H1 (cell line): ENCODE results near the gene MIF4GD. TPM values are rescaled to one million over a fixed set of nuclear protein-coding genes. Genes with fewer than 3 reads are reported as not detected.

Source experiments
- CTCF ChIA-PET: fragments of 300-600 bp; sonication (Branson Sonifier 250); formaldehyde crosslinking; loops from one replicate; lab custom pipeline; 2021; ENCODE audit not compliant: partially characterized antibody; lab: Charles Lee
- POLR2A ChIA-PET: fragments of 300-600 bp; sonication (Branson Sonifier 250); formaldehyde crosslinking; loops from one replicate; lab custom pipeline; 2021; ENCODE audit warnings: inconsistent platforms; ENCODE audit not compliant: partially characterized antibody; lab: Charles Lee
- DNase-seq, 2 experiments: peaks; one replicate each; pipeline versions ENCODE4 v3.0.0 to v3.0.0-alpha.2; 2010 to 2022; ENCODE audit warnings: low spot score in 2 of 2, low read depth in 1 of 2, mixed read lengths in 1 of 2
- FAIRE-seq: peaks from 2 replicates; lab custom pipeline; 2011; peaks lifted over from hg19 to GRCh38; lab: Jason Lieb, UNC
- H2AFZ ChIP-seq: 2 replicates; pipeline ENCODE4 v1.8.1; 2012; ENCODE audit warnings: low read length, inconsistent platforms
- H2AK5ac ChIP-seq: 2 replicates; pipeline ENCODE4 v1.6.1; 2013; ENCODE audit warnings: low read depth, low read length
- H2BK120ac ChIP-seq: replicated peaks from 2 replicates; pipeline ENCODE3; 2013; ENCODE audit warnings: low read depth, low read length, inconsistent platforms
- H2BK12ac ChIP-seq: 2 replicates; pipeline ENCODE4 v1.6.1; 2013; ENCODE audit warnings: low read depth, low read length
- H2BK15ac ChIP-seq: 2 replicates; pipeline ENCODE4 v1.6.1; 2013; ENCODE audit warnings: low read length
- H2BK20ac ChIP-seq: 2 replicates; pipeline ENCODE4 v1.6.1; 2013; ENCODE audit warnings: low read length
- H2BK5ac ChIP-seq: 2 replicates; pipeline ENCODE4 v1.6.1; 2013; ENCODE audit warnings: low read depth, low read length
- H3K14ac ChIP-seq: 2 replicates; pipeline ENCODE4 v1.6.1; 2013; ENCODE audit warnings: inconsistent platforms; ENCODE audit not compliant: insufficient read length
- H3K18ac ChIP-seq: 2 replicates; pipeline ENCODE4 v1.6.1; 2013; ENCODE audit warnings: low read length; ENCODE audit errors: extremely low read depth
- H3K23ac ChIP-seq: 2 replicates; pipeline ENCODE4 v1.6.1; 2013; ENCODE audit warnings: inconsistent platforms; ENCODE audit not compliant: insufficient read length
- H3K23me2 ChIP-seq: 2 replicates; pipeline ENCODE4 v1.6.1; 2013; ENCODE audit warnings: low read depth, low read length
- H3K27ac ChIP-seq: 2 replicates; pipeline ENCODE4 v1.6.1; 2011; ENCODE audit warnings: low read depth, low read length, inconsistent platforms
- H3K27me3 ChIP-seq, 4 experiments: replicated peaks in 1 of 4; 1 replicate in 1 of 4; 2 replicates in 3 of 4; pipeline versions ENCODE4 v1.6.1 to v1.8.1; 2011 to 2013; ENCODE audit warnings: low read length in 3 of 4, mild to moderate bottlenecking in 3 of 4, inconsistent platforms in 2 of 4, mixed read lengths in 2 of 4, moderate library complexity in 1 of 4; ENCODE audit not compliant: control insufficient read depth in 3 of 4, insufficient read depth in 3 of 4; ENCODE audit errors: extremely low read depth in 1 of 4
- H3K36me3 ChIP-seq, 4 experiments: 2 replicates each; pipeline versions ENCODE4 v1.6.1 to v1.8.1; 2011 to 2013; ENCODE audit warnings: mild to moderate bottlenecking in 4 of 4, low read length in 3 of 4, moderate library complexity in 2 of 4, control low read depth in 1 of 4, inconsistent platforms in 1 of 4; ENCODE audit not compliant: insufficient read depth in 4 of 4, control insufficient read depth in 2 of 4
- H3K4ac ChIP-seq: replicated peaks from 2 replicates; pipeline ENCODE3; 2013; ENCODE audit warnings: low read length, low read depth, mixed read lengths, inconsistent platforms; ENCODE audit not compliant: insufficient read length
- H3K4me1 ChIP-seq, 4 experiments: replicated peaks in 1 of 4; 1 replicate in 1 of 4; 2 replicates in 3 of 4; pipeline versions ENCODE4 v1.6.1 to v1.8.1; 2011 to 2013; ENCODE audit warnings: low read length in 3 of 4, inconsistent platforms in 2 of 4, mixed read lengths in 1 of 4; ENCODE audit not compliant: insufficient read depth in 4 of 4, control insufficient read depth in 3 of 4
- H3K4me2 ChIP-seq, 2 experiments: 2 replicates each; pipeline versions ENCODE4 v1.6.1 to v1.8.1; 2011 to 2013; ENCODE audit warnings: low read depth in 2 of 2, low read length in 2 of 2, control low read depth in 1 of 2, inconsistent platforms in 1 of 2, mild to moderate bottlenecking in 1 of 2; ENCODE audit not compliant: insufficient read depth in 1 of 2
- H3K4me3 ChIP-seq, 4 experiments: fragments of 200-600, 300-600 bp in 1 of 4; sonication (generic), shearing (Covaris generic), sonication (Bioruptor Twin) in 1 of 4; 2 replicates each; pipeline versions ENCODE4 v1.5.1 to v1.8.1; 2011 to 2016; ENCODE audit warnings: low read length in 4 of 4, low read depth in 3 of 4, control low read depth in 2 of 4, inconsistent platforms in 2 of 4, mild to moderate bottlenecking in 2 of 4, mixed read lengths in 1 of 4, moderate library complexity in 1 of 4; ENCODE audit not compliant: insufficient read depth in 2 of 4; ENCODE audit errors: extremely low read depth in 1 of 4
- H3K56ac ChIP-seq: replicated peaks from 2 replicates; pipeline ENCODE3; 2013; ENCODE audit warnings: low read depth, mild to moderate bottlenecking, mixed read lengths, low read length, inconsistent platforms; ENCODE audit not compliant: insufficient read length
- H3K79me1 ChIP-seq: 2 replicates; pipeline ENCODE4 v1.6.1; 2013; ENCODE audit warnings: low read depth, low read length, control low read depth
- H3K79me2 ChIP-seq, 2 experiments: 2 replicates each; pipeline versions ENCODE4 v1.6.1 to v1.8.1; 2012 to 2013; ENCODE audit warnings: low read length in 2 of 2, mild to moderate bottlenecking in 2 of 2, inconsistent platforms in 1 of 2; ENCODE audit not compliant: insufficient read depth in 2 of 2, control insufficient read depth in 1 of 2
- H3K9ac ChIP-seq, 4 experiments: replicated peaks in 1 of 4; 1 replicate in 1 of 4; 2 replicates in 3 of 4; pipeline versions ENCODE4 v1.6.1 to v1.8.1; 2011 to 2013; ENCODE audit warnings: low read depth in 3 of 4, low read length in 3 of 4, control low read depth in 2 of 4, mild to moderate bottlenecking in 2 of 4, moderate library complexity in 2 of 4, inconsistent platforms in 1 of 4; ENCODE audit errors: extremely low read depth in 1 of 4
- H3K9me3 ChIP-seq, 2 experiments: 2 replicates each; pipeline versions ENCODE4 v1.6.1 to v1.8.1; 2012 to 2013; ENCODE audit warnings: mild to moderate bottlenecking in 2 of 2, moderate library complexity in 2 of 2, control low read depth in 1 of 2, inconsistent platforms in 1 of 2, low read depth in 1 of 2, low read length in 1 of 2, mixed read lengths in 1 of 2; ENCODE audit not compliant: insufficient read depth in 2 of 2
- H4K20me1 ChIP-seq, 2 experiments: replicated peaks in 1 of 2; 2 replicates each; pipeline versions ENCODE3 to v1.8.1; 2011 to 2013; ENCODE audit warnings: inconsistent platforms in 2 of 2, low read length in 2 of 2, mild to moderate bottlenecking in 1 of 2; ENCODE audit not compliant: insufficient read depth in 2 of 2, control insufficient read depth in 1 of 2
- H4K5ac ChIP-seq: 2 replicates; pipeline ENCODE4 v1.6.1; 2013; ENCODE audit warnings: low read length, low read depth, mixed read lengths, inconsistent platforms; ENCODE audit not compliant: insufficient read length
- H4K8ac ChIP-seq: 2 replicates; pipeline ENCODE4 v1.8.0; 2013; ENCODE audit warnings: mild to moderate bottlenecking, moderate library complexity, low read length, inconsistent platforms; ENCODE audit not compliant: insufficient read depth; ENCODE audit errors: extremely low read depth
- H4K91ac ChIP-seq: replicated peaks from 2 replicates; pipeline ENCODE3; 2013; ENCODE audit warnings: low read length, mixed read lengths, inconsistent platforms; ENCODE audit not compliant: insufficient read length
- GABPA ChIP-seq: IDR thresholded peaks from 2 replicates; pipeline ENCODE4 v1.6.1; 2011; ENCODE audit warnings: mild to moderate bottlenecking, low read length, moderate library complexity, borderline replicate concordance; ENCODE audit not compliant: insufficient read depth
- SRF ChIP-seq: IDR thresholded peaks from 2 replicates; pipeline ENCODE4 v1.6.1; 2011; ENCODE audit warnings: mild to moderate bottlenecking, low read depth, low read length, moderate library complexity
- WGBS, 2 experiments: shearing (Covaris generic) in 1 of 2; methylation state at CpG; one replicate each; pipeline versions ENCODE4 v1.1.6 to v1.1.7; 2013 to 2015; ENCODE audit warnings: low lambda C conversion rate in 2 of 2, mixed read lengths in 2 of 2, inconsistent platforms in 1 of 2, low coverage in 1 of 2, missing lambda C conversion rate in 1 of 2; ENCODE audit not compliant: insufficient replicate concordance in 2 of 2, insufficient coverage in 1 of 2, insufficient read length in 1 of 2; ENCODE audit errors: extremely low coverage in 1 of 2, missing lambda C conversion rate in 1 of 2; 5-methylcytosine and 5-hydroxymethylcytosine counted together
- polyA plus RNA-seq, 7 experiments: library from polyadenylated mRNA; depleted of rRNA in 3 of 7; stranded (reverse) in 5 of 7; unstranded in 2 of 7; fragments of >200 nt in 5 of 7; fragments of 200-250 nt in 2 of 7; gene quantifications; 1 replicate in 5 of 7; 2 replicates in 1 of 7; 4 replicates in 1 of 7; pipeline versions ENCODE4 v1.2.1 to v1.2.3, GENCODE V29; 2011 to 2013; ENCODE audit warnings: missing spikeins in 2 of 7, mixed read lengths in 2 of 7
- total RNA-seq: library from RNA; stranded (reverse); fragmentation: NEBNext Ultra II Directional; extraction: Animal tissue kit (Norgen Biotek cat#: 25700); gene quantifications from 2 replicates; pipeline ENCODE4 v1.2.1, GENCODE V29; 2021
- TF ChIP-seq, protein P1 (sequence below), 3 experiments: IDR thresholded peaks; 1 replicate in 2 of 3; 2 replicates in 1 of 3; pipeline versions ENCODE4 v1.5.1 to v1.6.1; 2011; ENCODE audit warnings: low read length in 3 of 3, mild to moderate bottlenecking in 3 of 3, inconsistent platforms in 2 of 3, low read depth in 1 of 3, moderate library complexity in 1 of 3; ENCODE audit not compliant: insufficient read depth in 1 of 3; ENCODE audit errors: control extremely low read depth in 1 of 3

Gene MIF4GD
- total and polyA plus RNA-seq, 2 of the 8 experiments (the other 6 are each of a cell fraction or from before 2014, with no cell fraction given) = 16.1 to 51.1 TPM

- Histone ChIP-seq H4K91ac (no peak overlapping the region), H2BK5ac (no peak overlapping the region), H3K4me3 (no peak overlapping the region), H2AFZ (no peak overlapping the region), H3K56ac (no peak overlapping the region), H3K18ac (no peak overlapping the region), H3K36me3 (peaks cover 27 to 66% (median 56%) of the 10 kb centered on the region in 4 experiments), H4K5ac (no peak overlapping the region), H3K14ac (no peak overlapping the region), H3K27me3 (no peaks in the 10 kb centered on the region), H3K23me2 (no peaks in the 10 kb centered on the region), H4K8ac (no peak overlapping the region), H2BK20ac (no peak overlapping the region), H3K79me2 (no peaks in the 10 kb centered on the region), H3K79me1 (no peaks in the 10 kb centered on the region), H3K23ac (no peak overlapping the region), H3K9me3 (no peaks in the 10 kb centered on the region), H4K20me1 (peaks cover 14 to 28% of the 10 kb centered on the region in 2 experiments), H3K4me1 (peaks cover 0 to 4% (median 0%) of the 10 kb centered on the region in 4 experiments; a peak in 3 of 7 replicates), H3K4me2 (no peak overlapping the region), H2BK12ac (no peak overlapping the region), H2AK5ac (no peak overlapping the region), H2BK120ac (no peak overlapping the region), H3K27ac (no peak overlapping the region), H3K9ac (no peak overlapping the region), H2BK15ac (no peak overlapping the region), H3K4ac (no peak overlapping the region)
- DNase-seq (no peak), FAIRE-seq (no peak)
- 93% methylated on average over 15 of the region's 15 CpGs; no CpG with 5 or more reads in 1 of the 2 experiments for WGBS, 2 experiments
- ChIA-PET POLR2A (interaction anchor here (0.6 to 6.3 kb wide), 4 partner anchors 9 to 28 kb away, joined by 4 to 53 read pairs (median 10); partner anchors contain the start of genes GGA3, MIF4GD and MRPS7), CTCF (interaction anchor here (1.0 to 16.5 kb wide), 15 partner anchors 7 to 186 kb away, joined by 3 to 369 read pairs (median 14); partner anchors contain the start of genes GGA3, MIF4GD, MRPS7 and SLC25A19)
- TF ChIP-seq SRF (no peak), GABPA (no peak)
- TF ChIP-seq, protein P1, sequence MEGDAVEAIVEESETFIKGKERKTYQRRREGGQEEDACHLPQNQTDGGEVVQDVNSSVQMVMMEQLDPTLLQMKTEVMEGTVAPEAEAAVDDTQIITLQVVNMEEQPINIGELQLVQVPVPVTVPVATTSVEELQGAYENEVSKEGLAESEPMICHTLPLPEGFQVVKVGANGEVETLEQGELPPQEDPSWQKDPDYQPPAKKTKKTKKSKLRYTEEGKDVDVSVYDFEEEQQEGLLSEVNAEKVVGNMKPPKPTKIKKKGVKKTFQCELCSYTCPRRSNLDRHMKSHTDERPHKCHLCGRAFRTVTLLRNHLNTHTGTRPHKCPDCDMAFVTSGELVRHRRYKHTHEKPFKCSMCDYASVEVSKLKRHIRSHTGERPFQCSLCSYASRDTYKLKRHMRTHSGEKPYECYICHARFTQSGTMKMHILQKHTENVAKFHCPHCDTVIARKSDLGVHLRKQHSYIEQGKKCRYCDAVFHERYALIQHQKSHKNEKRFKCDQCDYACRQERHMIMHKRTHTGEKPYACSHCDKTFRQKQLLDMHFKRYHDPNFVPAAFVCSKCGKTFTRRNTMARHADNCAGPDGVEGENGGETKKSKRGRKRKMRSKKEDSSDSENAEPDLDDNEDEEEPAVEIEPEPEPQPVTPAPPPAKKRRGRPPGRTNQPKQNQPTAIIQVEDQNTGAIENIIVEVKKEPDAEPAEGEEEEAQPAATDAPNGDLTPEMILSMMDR (IDR thresholded peaks at IDR 0.05; ENCODE audit: control extremely low read depth in 1 of 3, insufficient read depth in 1 of 3, low read depth in 1 of 3, low read length in 3 of 3) = no peak
Observed at GRCh38 chr17:75241996-75242460, 29.0 kb downstream of the MIF4GD start.
